Natural killer cell (primary cell): ENCODE results near the gene ENO2. TPM values are rescaled to one million over a fixed set of nuclear protein-coding genes. Genes with fewer than 3 reads are reported as not detected.

ENCODE experiments used
- ATAC-seq, 3 donors: fragments of 150-1000 bp in 2 of 3; fragments of 200-7000 bp in 1 of 3; cut with Tn5 transposase; 1 replicate in 1 of 3; 2 replicates in 2 of 3; pipeline ENCODE4 v1.10.0; 2021; ENCODE audit warnings: mild to moderate bottlenecking in 2 of 3, moderate library complexity in 2 of 3
- DNase-seq, 2 donors: peaks; one replicate each; pipeline versions ENCODE4 v3.0.0 to v3.0.0-alpha.2; 2013 to 2021; ENCODE audit warnings: mixed read lengths in 1 of 2
- H3K27ac ChIP-seq: one replicate; pipeline ENCODE4 v1.5.1; 2013; ENCODE audit warnings: mild to moderate bottlenecking, low read length
- H3K27me3 ChIP-seq: one replicate; pipeline ENCODE4 v1.6.1; 2013; ENCODE audit warnings: low read length; ENCODE audit not compliant: control insufficient read depth, insufficient read depth
- H3K36me3 ChIP-seq: one replicate; pipeline ENCODE4 v1.6.1; 2013; ENCODE audit warnings: low read length; ENCODE audit not compliant: control insufficient read depth, insufficient read depth
- H3K4me1 ChIP-seq: one replicate; pipeline ENCODE4 v1.6.1; 2013; ENCODE audit warnings: low read length; ENCODE audit not compliant: control insufficient read depth, insufficient read depth
- H3K4me3 ChIP-seq: one replicate; pipeline ENCODE4 v1.5.1; 2013; ENCODE audit warnings: low read length
- H3K9me3 ChIP-seq: one replicate; pipeline ENCODE4 v1.6.1; 2013; ENCODE audit warnings: low read length; ENCODE audit not compliant: control insufficient read depth, insufficient read depth
- H3K27ac Mint-ChIP-seq, 2 donors: one replicate each; pipeline ENCODE4 v1.8.0; 2022; ENCODE audit warnings: mild to moderate bottlenecking in 2 of 2, mixed read lengths in 2 of 2, moderate library complexity in 1 of 2
- H3K27me3 Mint-ChIP-seq, 2 donors: one replicate each; pipeline ENCODE4 v1.8.0; 2022; ENCODE audit warnings: low read depth in 2 of 2, mixed read lengths in 2 of 2
- H3K36me3 Mint-ChIP-seq: one replicate; pipeline ENCODE4 v1.8.0; 2022; ENCODE audit warnings: mixed read lengths
- H3K4me1 Mint-ChIP-seq, 2 donors: one replicate each; pipeline ENCODE4 v1.8.0; 2022; ENCODE audit warnings: mixed read lengths in 2 of 2
- H3K4me3 Mint-ChIP-seq: one replicate; pipeline ENCODE4 v1.8.0; 2022; ENCODE audit warnings: mild to moderate bottlenecking, moderate library complexity, mixed read lengths
- H3K9me3 Mint-ChIP-seq, 2 donors: one replicate each; pipeline ENCODE4 v1.8.0; 2022; ENCODE audit warnings: mixed read lengths in 2 of 2
- WGBS: methylation state at CpG from one replicate; pipeline ENCODE4 v1.1.7; 2013; ENCODE audit warnings: missing lambda C conversion rate; ENCODE audit not compliant: insufficient coverage; 5-methylcytosine and 5-hydroxymethylcytosine counted together
- intact Hi-C: fragments of 100-400 bp; cut with micrococcal nuclease; formaldehyde crosslinking; loops from one replicate; pipeline ENCODE4 v1.14.2; 2022
- total RNA-seq, 4 donors: library from RNA; stranded (reverse); fragments of 120-200 nt in 1 of 4; gene quantifications; one replicate each; pipeline versions ENCODE4 v1.2.3 to v1.2.4, GENCODE V29; 2013 to 2022
- TF ChIP-seq, protein P1 (sequence below): fragments of 200-600 bp; IDR thresholded peaks from one replicate; pipeline ENCODE4 v1.8.0; 2022; ENCODE audit warnings: antibody characterized with exemption

Gene ENO2
- total RNA-seq, 3 donors from 2014 or later (not counting 1 experiment from before 2014, with no cell fraction given): 21.6 to 30.8 (median 23.1) TPM

DNA sequence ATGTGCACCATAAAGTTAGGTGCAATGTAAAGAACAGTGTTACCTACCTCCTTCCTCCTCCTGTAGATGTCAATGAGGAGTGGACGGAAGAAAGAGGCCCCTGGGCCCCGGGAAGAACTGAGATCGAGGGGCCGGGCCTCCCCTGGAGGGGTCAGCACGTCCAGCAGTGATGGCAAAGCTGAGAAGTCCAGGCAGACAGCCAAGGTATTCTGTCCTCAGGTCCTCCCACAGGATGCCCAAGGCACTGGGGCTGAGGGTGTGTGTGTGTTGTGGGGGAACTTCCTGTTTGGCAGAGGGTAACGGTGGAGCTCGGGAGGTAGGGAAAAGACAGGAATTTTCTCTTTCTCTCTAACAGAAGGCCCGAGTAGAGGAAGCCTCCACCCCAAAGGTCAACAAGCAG is 19.7 kb downstream of the ENO2 start:
- Histone ChIP-seq H3K36me3 (peaks cover 4% of the 10 kb centered on the region), H3K4me3 (no peak overlapping the region), H3K9me3 (no peaks in the 10 kb centered on the region), H3K27ac (no peak overlapping the region), H3K27me3 (no peaks in the 10 kb centered on the region), H3K4me1 (peaks cover 31% of the 10 kb centered on the region)
- no peak for ATAC-seq
- Mint-ChIP-seq H3K9me3 (no peaks in the 10 kb centered on the region), H3K27me3 (no peaks in the 10 kb centered on the region), H3K4me1 (peaks cover 23 to 34% of the 10 kb centered on the region in 2 donors), H3K27ac (peak overlapping the region; percentile 50 to 90), H3K4me3 (peak overlapping the region; percentile 28), H3K36me3 (no peaks in the 10 kb centered on the region)
- intact Hi-C loops: no loop called here
- no peak for DNase-seq
- WGBS: 87% methylated on average over 5 of the region's 8 CpGs
- TF ChIP-seq, protein P1, sequence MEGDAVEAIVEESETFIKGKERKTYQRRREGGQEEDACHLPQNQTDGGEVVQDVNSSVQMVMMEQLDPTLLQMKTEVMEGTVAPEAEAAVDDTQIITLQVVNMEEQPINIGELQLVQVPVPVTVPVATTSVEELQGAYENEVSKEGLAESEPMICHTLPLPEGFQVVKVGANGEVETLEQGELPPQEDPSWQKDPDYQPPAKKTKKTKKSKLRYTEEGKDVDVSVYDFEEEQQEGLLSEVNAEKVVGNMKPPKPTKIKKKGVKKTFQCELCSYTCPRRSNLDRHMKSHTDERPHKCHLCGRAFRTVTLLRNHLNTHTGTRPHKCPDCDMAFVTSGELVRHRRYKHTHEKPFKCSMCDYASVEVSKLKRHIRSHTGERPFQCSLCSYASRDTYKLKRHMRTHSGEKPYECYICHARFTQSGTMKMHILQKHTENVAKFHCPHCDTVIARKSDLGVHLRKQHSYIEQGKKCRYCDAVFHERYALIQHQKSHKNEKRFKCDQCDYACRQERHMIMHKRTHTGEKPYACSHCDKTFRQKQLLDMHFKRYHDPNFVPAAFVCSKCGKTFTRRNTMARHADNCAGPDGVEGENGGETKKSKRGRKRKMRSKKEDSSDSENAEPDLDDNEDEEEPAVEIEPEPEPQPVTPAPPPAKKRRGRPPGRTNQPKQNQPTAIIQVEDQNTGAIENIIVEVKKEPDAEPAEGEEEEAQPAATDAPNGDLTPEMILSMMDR: no peak

DNA sequence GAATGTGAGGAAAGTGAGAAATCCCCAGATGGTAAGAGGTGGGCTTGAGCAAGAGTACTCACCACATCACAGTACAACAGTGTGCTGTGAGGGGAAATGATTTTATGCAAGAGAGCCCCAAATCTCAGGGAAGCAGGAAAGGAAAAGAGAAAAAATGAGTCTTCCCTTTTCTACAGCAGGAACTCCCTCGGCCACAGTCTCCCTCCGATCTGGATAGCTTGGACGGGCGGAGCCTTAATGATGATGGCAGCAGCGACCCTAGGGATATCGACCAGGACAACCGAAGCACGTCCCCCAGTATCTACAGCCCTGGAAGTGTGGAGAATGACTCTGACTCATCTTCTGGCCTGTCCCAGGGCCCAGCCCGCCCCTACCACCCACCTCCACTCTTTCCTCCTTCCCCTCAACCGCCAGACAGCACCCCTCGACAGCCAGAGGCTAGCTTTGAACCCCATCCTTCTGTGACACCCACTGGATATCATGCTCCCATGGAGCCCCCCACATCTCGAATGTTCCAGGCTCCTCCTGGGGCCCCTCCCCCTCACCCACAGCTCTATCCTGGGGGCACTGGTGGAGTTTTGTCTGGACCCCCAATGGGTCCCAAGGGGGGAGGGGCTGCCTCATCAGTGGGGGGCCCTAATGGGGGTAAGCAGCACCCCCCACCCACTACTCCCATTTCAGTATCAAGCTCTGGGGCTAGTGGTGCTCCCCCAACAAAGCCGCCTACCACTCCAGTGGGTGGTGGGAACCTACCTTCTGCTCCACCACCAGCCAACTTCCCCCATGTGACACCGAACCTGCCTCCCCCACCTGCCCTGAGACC is 21.2 kb downstream of the ENO2 start:
- intact Hi-C loops: no loop called here
- H3K27me3 ChIP-seq: no peaks in the 10 kb centered on the region
- peaks cover 11 to 32% of the 10 kb centered on the region in 2 donors for H3K4me1 Mint-ChIP-seq

DNA sequence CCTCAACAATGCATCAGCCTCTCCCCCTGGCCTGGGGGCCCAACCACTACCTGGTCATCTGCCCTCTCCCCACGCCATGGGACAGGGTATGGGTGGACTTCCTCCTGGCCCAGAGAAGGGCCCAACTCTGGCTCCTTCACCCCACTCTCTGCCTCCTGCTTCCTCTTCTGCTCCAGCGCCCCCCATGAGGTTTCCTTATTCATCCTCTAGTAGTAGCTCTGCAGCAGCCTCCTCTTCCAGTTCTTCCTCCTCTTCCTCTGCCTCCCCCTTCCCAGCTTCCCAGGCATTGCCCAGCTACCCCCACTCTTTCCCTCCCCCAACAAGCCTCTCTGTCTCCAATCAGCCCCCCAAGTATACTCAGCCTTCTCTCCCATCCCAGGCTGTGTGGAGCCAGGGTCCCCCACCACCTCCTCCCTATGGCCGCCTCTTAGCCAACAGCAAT is 21.8 kb downstream of the ENO2 start:
- peak overlapping the region; percentile 82 to 90 for H3K27ac Mint-ChIP-seq
- Histone ChIP-seq H3K27ac (peak overlapping the region; percentile 74), H3K36me3 (peaks cover 4% of the 10 kb centered on the region), H3K4me3 (no peak overlapping the region), H3K27me3 (no peaks in the 10 kb centered on the region), H3K4me1 (peaks cover 27% of the 10 kb centered on the region), H3K9me3 (no peaks in the 10 kb centered on the region)
- peak overlapping the region; percentile 83 for H3K4me3 Mint-ChIP-seq
- TF ChIP-seq, protein P1: no peak
- no peak for DNase-seq
- ATAC-seq: no peak
- intact Hi-C loops: no loop called here
- no peaks in the 10 kb centered on the region for H3K36me3 Mint-ChIP-seq
- H3K4me1 Mint-ChIP-seq: peaks cover 11 to 35% of the 10 kb centered on the region in 2 donors
- WGBS: 84% methylated on average over 3 of the region's 3 CpGs
- no peaks in the 10 kb centered on the region for H3K27me3 Mint-ChIP-seq
- H3K9me3 Mint-ChIP-seq: no peaks in the 10 kb centered on the region

More for the DNA sequence above, 21.2 kb downstream of the ENO2 start:
- ATAC-seq: no peak
- Mint-ChIP-seq H3K27ac (peak overlapping the region; percentile 50 to 90), H3K9me3 (no peaks in the 10 kb centered on the region), H3K36me3 (no peaks in the 10 kb centered on the region), H3K27me3 (no peaks in the 10 kb centered on the region), H3K4me3 (peak overlapping the region; percentile 33)
- Histone ChIP-seq H3K9me3 (no peaks in the 10 kb centered on the region), H3K4me1 (peaks cover 27% of the 10 kb centered on the region), H3K4me3 (no peak overlapping the region), H3K27ac (no peak overlapping the region), H3K36me3 (peaks cover 4% of the 10 kb centered on the region)
- no peak for DNase-seq
- WGBS: 89% methylated on average over 14 of the region's 14 CpGs
- TF ChIP-seq, protein P1: no peak
